Measurements from ENCODE around the gene TAF7L. TPM values are rescaled to one million over a fixed set of nuclear protein-coding genes. Genes with fewer than 3 reads are reported as not detected.

The TAF7L gene
- total RNA-seq, 1 experiment from 2014 or later: not detected

GRCh38 chrX:101276238-101276637 is 14.9 kb downstream of the TAF7L start:
- no peak overlapping the region for H3K4me2 ChIP-seq (ENCODE audit: insufficient read depth, insufficient read length, low read length)
- peaks cover 15% of the 10 kb centered on the region for H3K9me3 ChIP-seq (ENCODE audit: control insufficient read depth, low read depth, low read length)
- no peak overlapping the region for H2BK12ac ChIP-seq (ENCODE audit: insufficient read length, low read depth, low read length)
- no peak overlapping the region for H2BK15ac ChIP-seq (ENCODE audit: low read depth, low read length)
- no peak overlapping the region for H3K27ac Mint-ChIP-seq
- no peak overlapping the region for H2BK5ac ChIP-seq (ENCODE audit: insufficient read length, low read length)
- H3K9ac ChIP-seq (ENCODE audit: extremely low read depth, insufficient read length, low read length): no peak overlapping the region
- peaks cover 45 to 54% of the 10 kb centered on the region in 2 experiments for H3K9me3 Mint-ChIP-seq
- H3K79me2 ChIP-seq (ENCODE audit: insufficient read depth, low read length): no peaks in the 10 kb centered on the region
- H2BK20ac ChIP-seq (ENCODE audit: low read depth, low read length, poor library complexity, severe bottlenecking): no peak overlapping the region
- no peak overlapping the region for H2AK5ac ChIP-seq (ENCODE audit: insufficient read length, low read length)
- no peak overlapping the region for H3K23ac ChIP-seq (ENCODE audit: insufficient read length, low read depth, low read length)
- no peaks in the 10 kb centered on the region for H3K23me2 ChIP-seq (ENCODE audit: insufficient read length, low read depth, low read length, poor library complexity, severe bottlenecking)
- no peak overlapping the region for H3K14ac ChIP-seq (ENCODE audit: insufficient read depth, low read length)
- DNase-seq: no peak
- H3K79me1 ChIP-seq (ENCODE audit: insufficient read depth, low read depth, low read length, poor library complexity, severe bottlenecking): no peaks in the 10 kb centered on the region
- no peaks in the 10 kb centered on the region; the same call in 1 of the 2 replicates for H3K27me3 Mint-ChIP-seq (ENCODE audit: low read depth)
- H3K36me3 Mint-ChIP-seq (ENCODE audit: insufficient read depth in 1 of 3, low read depth in 3 of 3): peaks cover 0 to 3% (median 0%) of the 10 kb centered on the region in 3 experiments; a peak in 2 of 7 replicates
- H2BK120ac ChIP-seq (ENCODE audit: low read depth, low read length, poor library complexity, severe bottlenecking): no peak overlapping the region
- no peak overlapping the region for H4K91ac ChIP-seq (ENCODE audit: insufficient read length, low read depth, low read length)
- WGBS (ENCODE audit: extremely low coverage, insufficient read length, low lambda C conversion rate): 100% methylated on average over 1 of the region's 2 CpGs
- H3K56ac ChIP-seq (ENCODE audit: insufficient read length, low read depth, low read length): no peak overlapping the region
- no peaks in the 10 kb centered on the region for H3K27me3 ChIP-seq (ENCODE audit: insufficient read depth, low read length)
- H3K4me3 Mint-ChIP-seq: no peak overlapping the region
- no peak overlapping the region for H3T11ph ChIP-seq (ENCODE audit: low read length)
- no peak overlapping the region for H4K8ac ChIP-seq (replicated peaks; ENCODE audit: insufficient read length, low read depth, low read length)
- no peaks in the 10 kb centered on the region for H3K4me1 ChIP-seq (ENCODE audit: insufficient read depth, low read length)
- H3K4ac ChIP-seq (ENCODE audit: low read depth, low read length): no peak overlapping the region
- no peaks in the 10 kb centered on the region for H3K4me1 Mint-ChIP-seq
- H4K20me1 ChIP-seq (ENCODE audit: control insufficient read depth, insufficient read depth, insufficient read length): no peaks in the 10 kb centered on the region
- H3K18ac ChIP-seq (ENCODE audit: insufficient read length, low read depth, low read length): no peak overlapping the region
- H2AFZ ChIP-seq (ENCODE audit: low read length): no peak overlapping the region
- no peak overlapping the region for H3K27ac ChIP-seq (ENCODE audit: insufficient read length, low read depth, low read length)
- no peak overlapping the region for H4K5ac ChIP-seq (ENCODE audit: insufficient read length, low read depth, low read length)
- no peak for TF ChIP-seq CTCF (conservative IDR thresholded peaks at IDR 0.05)
